Embryonic facial prominence (tissue), 1 donor: ENCODE results near the gene KCNH1.
"Not testable (repeated sequence)": the region's sequence is repeated elsewhere in the genome, so short reads cannot be mapped to it uniquely, and the experiment has no call there.

ENCODE experiments used
- DNase-seq: peaks from one replicate; pipeline ENCODE4 v3.0.0-alpha.2; 2016; ENCODE audit errors: extremely low spot score

KCNH1 gene

DNA sequence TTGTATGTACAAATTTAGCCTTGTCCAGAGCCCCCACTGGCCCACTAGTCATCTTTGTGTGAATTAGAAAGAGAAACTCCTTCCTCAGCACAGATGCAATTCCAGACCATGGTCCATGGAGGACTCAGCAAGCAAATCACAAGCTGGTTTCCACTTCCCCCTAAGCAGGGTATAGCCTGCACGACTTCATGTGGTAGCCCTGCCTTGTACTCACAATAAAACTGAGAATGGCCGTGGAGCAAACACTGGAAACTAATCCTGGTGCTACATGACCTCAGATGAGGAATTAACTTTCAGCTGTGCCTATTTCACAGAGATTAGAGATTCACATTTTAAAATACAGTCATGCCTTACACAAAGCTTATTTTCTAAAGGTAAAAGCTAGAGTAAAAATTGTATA lies 32.5 kb downstream of the KCNH1 start:
- no peak for DNase-seq

DNA sequence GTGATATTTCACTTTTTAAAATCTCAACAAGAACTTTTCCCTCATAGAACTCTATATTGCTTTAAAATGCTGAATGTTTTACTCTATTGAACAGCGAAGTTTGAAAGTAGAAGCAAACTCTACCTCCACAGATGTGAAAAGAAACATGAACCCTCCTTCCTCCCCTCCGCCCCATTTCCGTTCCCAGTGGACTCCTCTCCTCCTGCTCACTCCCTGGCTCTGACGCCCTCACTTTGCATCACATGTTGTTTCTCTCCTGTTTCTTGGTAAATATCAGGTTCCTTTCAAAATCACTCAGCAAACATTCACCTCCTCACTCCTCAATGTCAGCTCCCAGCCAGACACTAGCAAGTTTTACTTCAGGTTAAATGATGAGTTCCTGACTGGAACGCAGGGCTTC lies 34.6 kb downstream of the KCNH1 start:
- DNase-seq: no peak

DNA sequence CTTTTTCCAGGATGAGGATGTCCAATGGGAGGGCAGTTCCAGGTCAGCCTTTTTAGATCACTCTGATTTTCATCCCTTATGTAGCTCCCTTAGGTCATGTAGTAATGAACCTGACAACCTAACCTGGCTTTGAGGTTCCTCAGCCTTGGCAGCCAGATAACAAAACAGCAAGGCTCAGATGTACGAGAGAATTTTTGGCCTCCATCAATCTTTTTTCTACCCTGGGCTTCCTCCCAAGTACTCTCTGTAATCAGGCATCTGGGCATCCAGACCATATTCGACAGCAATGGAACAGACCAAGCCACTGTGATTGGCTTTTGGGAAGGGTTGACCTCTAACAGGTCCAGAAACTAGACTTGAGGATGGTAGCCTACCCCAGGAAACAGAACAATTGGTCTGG lies 38.6 kb downstream of the KCNH1 start:
- DNase-seq: no peak

DNA sequence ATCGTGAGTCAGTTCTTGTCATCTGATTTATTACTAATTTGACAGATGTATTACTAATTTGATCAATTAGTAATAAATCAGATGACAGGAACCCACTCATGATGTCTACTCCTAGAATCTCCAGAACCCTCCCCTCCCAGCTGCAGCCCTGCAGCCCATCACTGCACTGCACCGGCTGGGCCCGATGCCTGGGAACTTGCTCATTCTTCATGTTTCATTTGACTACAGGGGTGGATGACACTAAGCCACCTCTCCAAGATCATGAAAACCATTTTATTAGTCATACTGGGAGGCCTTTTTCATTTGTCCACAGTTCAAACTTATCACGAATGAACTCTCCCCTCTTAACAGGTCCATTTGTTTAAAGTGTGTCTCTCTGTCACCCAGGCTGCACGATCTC lies 41.0 kb downstream of the KCNH1 start:
- DNase-seq: no peak

DNA sequence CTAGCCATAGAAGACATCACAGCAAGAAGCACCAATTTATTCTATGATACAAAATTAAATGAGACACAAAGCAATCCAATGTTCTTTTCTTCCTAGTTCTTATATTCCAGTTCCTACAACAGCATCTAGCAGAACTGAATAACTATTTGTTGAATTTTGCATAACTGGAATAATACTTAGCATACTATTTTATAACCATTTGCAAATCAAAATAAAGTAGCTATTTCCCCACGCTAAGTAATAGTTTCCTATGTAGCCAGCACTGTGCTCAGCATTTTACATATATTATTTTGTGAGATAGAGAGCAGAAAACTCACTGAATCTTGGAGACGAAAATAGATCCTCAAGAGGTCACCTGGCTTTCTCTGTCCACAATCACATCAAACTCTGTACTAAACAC lies 42.1 kb downstream of the KCNH1 start:
- no peak for DNase-seq

GRCh38 chr1:211089536-211089935 lies 44.4 kb downstream of the KCNH1 start:
- no peak for DNase-seq

- no peak for DNase-seq
Observed at GRCh38 chr1:211088156-211088555, 45.8 kb downstream of the KCNH1 start.

DNA sequence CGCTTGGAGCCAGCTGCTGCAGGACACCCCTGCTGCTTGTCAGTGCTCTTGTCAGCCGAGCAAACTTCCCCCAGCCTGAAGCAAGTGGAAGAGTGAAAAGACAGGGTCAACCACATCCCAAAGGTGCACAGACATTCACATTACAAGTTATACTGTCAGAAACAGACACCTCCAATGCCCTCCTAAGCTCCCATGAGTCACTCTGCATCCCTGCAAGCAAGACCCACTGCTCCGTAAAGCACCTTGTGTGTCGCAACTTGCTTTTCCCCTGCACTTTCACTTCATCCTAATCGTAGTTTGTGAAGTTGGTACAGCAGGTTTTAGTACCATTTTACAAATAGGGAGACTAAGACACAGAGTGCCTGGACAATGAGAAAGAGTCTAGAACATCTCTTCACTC lies 51.1 kb downstream of the KCNH1 start:
- no peak for DNase-seq

- DNase-seq: not testable (repeated sequence)
Observed at GRCh38 chr1:211081447-211081846, 52.5 kb downstream of the KCNH1 start.

DNA sequence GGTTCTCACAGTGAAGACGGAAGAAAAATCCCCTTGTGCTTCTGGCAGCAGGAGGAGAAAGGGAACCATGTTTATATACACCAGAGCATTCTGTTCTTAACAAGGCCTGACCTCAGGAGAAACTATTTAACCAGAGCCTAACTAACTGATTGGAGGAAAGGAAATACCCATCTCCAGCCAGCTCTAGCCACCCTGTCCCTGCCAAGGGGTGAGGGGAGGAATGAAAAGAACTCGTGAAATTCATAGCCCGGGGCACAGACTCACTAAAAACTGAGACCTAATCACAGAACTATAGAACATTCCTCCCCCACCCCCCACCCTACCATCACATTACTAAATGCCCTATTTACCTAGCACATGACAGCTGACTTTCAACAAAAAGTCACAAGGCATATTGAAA lies 65.0 kb downstream of the KCNH1 start:
- no peak for DNase-seq

DNA sequence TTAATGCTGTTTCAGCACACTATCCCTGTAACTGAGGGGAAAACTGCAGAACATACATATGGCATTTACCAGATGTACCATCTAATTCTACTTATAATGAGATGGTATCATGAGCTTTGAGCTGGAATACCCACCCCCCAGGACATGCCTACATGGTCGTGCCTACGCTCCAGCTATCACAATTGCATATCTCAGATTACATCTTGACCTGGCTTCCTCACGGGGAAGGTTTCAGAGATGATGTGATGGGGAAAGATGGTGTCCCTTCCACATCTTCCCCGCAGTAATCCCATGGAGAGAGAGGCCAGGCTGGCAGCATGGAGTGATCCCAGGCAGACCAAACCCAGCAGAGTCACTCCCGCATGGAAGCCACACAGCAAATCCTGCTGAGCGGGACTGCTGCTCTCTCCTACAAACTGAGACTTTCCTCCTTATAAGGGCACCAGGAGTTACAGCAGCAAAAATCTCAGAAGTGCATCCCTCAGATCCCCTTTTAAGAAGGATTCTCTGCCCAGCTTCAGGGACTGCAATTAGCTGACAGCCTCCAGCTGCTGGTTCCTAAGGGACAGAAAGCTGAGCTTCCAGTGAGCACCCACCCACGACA lies 67.1 kb downstream of the KCNH1 start:
- DNase-seq: no peak

GRCh38 chr1:211041838-211042237 lies 92.1 kb downstream of the KCNH1 start:
- DNase-seq: not testable (repeated sequence)

DNA sequence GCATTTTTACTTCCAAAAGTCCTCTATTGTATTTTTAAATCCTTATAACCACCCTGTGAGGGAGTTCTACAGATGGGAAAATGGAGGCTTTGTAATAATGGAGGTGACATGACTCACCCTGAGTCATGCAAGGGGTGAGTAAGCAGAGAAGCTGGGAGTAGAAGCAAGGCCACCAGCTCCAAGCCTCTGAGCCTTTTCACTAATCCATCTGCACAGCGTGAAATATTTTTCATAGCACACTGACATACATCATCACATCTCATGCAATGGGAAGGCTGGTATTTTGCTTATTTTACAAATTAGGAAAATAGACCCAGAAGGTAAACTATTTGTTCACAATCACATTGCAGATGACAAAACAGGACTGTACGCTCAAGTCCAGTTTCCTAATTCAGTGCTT lies 96.9 kb downstream of the KCNH1 start:
- DNase-seq: no peak

- no peak for DNase-seq
Observed at GRCh38 chr1:211036381-211037060, 97.4 kb downstream of the KCNH1 start.

DNA sequence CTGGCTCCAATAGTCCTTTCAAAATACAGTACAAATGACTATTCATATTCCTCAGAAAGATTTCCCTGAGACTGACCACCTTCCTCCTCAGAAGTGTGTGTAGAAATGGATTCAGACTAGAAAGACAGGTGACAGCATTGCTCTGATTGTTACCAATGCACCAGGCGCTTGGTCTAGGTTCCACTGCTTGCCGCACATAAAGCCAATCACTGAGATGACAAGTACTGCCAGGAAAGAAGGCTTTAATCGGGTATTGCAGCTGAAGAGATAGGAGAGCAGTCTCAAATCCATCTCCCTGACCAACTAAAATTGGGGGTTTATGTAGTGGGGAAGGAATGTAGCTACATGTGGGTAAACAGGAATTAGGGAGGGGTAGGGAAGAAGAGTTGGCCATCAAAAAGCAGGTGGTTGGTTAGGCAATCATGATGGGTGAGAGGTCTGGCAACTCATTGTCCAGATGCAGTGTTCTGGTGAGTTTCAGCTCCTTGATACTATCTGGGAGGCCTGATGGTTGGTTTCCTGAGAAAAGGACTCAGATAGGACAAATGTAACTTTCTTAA lies 98.0 kb downstream of the KCNH1 start:
- no peak for DNase-seq

GRCh38 chr1:211033921-211034525 lies 99.9 kb downstream of the KCNH1 start:
- no peak for DNase-seq

- no peak for DNase-seq
Observed at GRCh38 chr1:211024901-211025300, 109.0 kb downstream of the KCNH1 start.

- DNase-seq: no peak
Observed at GRCh38 chr1:211019266-211019665, 114.7 kb downstream of the KCNH1 start.

GRCh38 chr1:211018690-211019089 lies 115.3 kb downstream of the KCNH1 start:
- no peak for DNase-seq

GRCh38 chr1:211017075-211017718 lies 116.8 kb downstream of the KCNH1 start:
- no peak for DNase-seq

DNA sequence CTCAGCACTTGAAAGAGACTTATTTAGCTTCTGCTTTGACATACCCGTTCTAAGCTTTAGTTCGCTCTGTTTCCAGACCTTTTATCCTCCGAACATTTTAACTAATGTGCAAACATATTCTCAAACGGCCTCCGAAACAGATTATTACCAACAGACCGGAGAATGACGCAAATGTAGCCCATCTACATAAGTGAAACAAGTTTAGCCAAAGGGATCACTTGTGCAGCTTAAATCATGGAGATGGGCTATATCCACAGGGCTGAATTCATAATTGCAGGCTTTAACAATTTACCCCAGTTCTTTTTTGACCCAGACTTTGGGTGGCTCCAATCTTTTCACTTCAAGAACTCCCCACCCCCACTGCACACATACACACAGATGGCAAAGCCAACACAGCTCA lies 119.7 kb downstream of the KCNH1 start:
- DNase-seq: no peak
